22Rv1 (cell line): ENCODE results near the gene GPR132.

Experiments used
- CTCF ChIP-seq: fragments of 450-650 bp; IDR thresholded peaks from 2 replicates; pipeline ENCODE4 v1.5.1; 2017; ENCODE audit warnings: mild to moderate bottlenecking
- ZFX ChIP-seq: fragments of 450-650 bp; IDR thresholded peaks from 2 replicates; pipeline ENCODE4 v1.6.1; 2017; ENCODE audit warnings: antibody characterized with exemption, borderline replicate concordance

GRCh38 chr14:105030194-105030593, 35.0 kb downstream of the GPR132 start:
- no peak for TF ChIP-seq CTCF
- no peak for TF ChIP-seq ZFX
